KMS-11 (cell line): ENCODE results near the gene DLG2.

Source experiments
- H2AFZ ChIP-seq: fragments of 200-600 bp; sonication (generic); 2 replicates; pipeline ENCODE4 v1.6.1; 2016; ENCODE audit warnings: antibody characterized with exemption, mixed run types, low read depth
- H3K27ac ChIP-seq: fragments of 200-600 bp; sonication (generic); 2 replicates; pipeline ENCODE4 v1.6.1; 2016; ENCODE audit warnings: mild to moderate bottlenecking, mixed run types
- H3K27me3 ChIP-seq: fragments of 200-600 bp; sonication (generic); 2 replicates; pipeline ENCODE4 v1.6.1; 2017; ENCODE audit warnings: mild to moderate bottlenecking, low read depth, mixed run types, moderate library complexity; ENCODE audit not compliant: insufficient read depth
- H3K36me3 ChIP-seq: fragments of 200-600 bp; sonication (generic); 2 replicates; pipeline ENCODE4 v1.6.1; 2017; ENCODE audit warnings: mild to moderate bottlenecking, mixed run types; ENCODE audit not compliant: insufficient read depth
- H3K4me1 ChIP-seq: fragments of 200-600 bp; sonication (generic); 2 replicates; pipeline ENCODE4 v1.6.1; 2016; ENCODE audit warnings: mild to moderate bottlenecking, low read depth, mixed run types; ENCODE audit not compliant: poor library complexity, severe bottlenecking
- H3K4me2 ChIP-seq: fragments of 200-600 bp; sonication (generic); 2 replicates; pipeline ENCODE4 v1.7.0; 2016; ENCODE audit warnings: mild to moderate bottlenecking, mixed run types
- H3K4me3 ChIP-seq: fragments of 200-600 bp; sonication (generic); IDR thresholded peaks from 2 replicates; pipeline ENCODE4 v1.6.1; 2017; ENCODE audit warnings: low read depth, low read length, mixed read lengths; ENCODE audit not compliant: insufficient read depth
- H3K79me2 ChIP-seq: fragments of 200-600 bp; sonication (generic); 2 replicates; pipeline ENCODE4 v1.6.1; 2016; ENCODE audit warnings: low read depth, mixed run types; ENCODE audit not compliant: insufficient read depth
- H3K9ac ChIP-seq: fragments of 200-600 bp; sonication (generic); 2 replicates; pipeline ENCODE4 v1.6.1; 2016; ENCODE audit warnings: mild to moderate bottlenecking, mixed run types
- H4K20me1 ChIP-seq: fragments of 200-600 bp; sonication (generic); 2 replicates; pipeline ENCODE4 v1.6.1; 2016; ENCODE audit warnings: mild to moderate bottlenecking, mixed run types; ENCODE audit not compliant: insufficient read depth
- CTCF ChIP-seq: fragments of 200-600 bp; sonication (generic); conservative IDR thresholded peaks from 2 replicates; pipeline ENCODE4 v1.6.1; 2017; ENCODE audit warnings: low read depth, mild to moderate bottlenecking, antibody characterized with exemption, low read length, moderate library complexity, mixed read lengths

DLG2 gene

GRCh38 chr11:83865636-83866461 is 1761.3 kb downstream of the DLG2 start:
- no peaks in the 10 kb centered on the region for H3K4me1 ChIP-seq
- no peak overlapping the region for H3K27ac ChIP-seq
- H3K9ac ChIP-seq = no peak overlapping the region
- no peaks in the 10 kb centered on the region for H3K36me3 ChIP-seq
- no peaks in the 10 kb centered on the region for H3K27me3 ChIP-seq
- no peak overlapping the region for H3K4me3 ChIP-seq
- no peaks in the 10 kb centered on the region for H4K20me1 ChIP-seq
- H2AFZ ChIP-seq = no peak overlapping the region
- no peak overlapping the region for H3K4me2 ChIP-seq
- H3K79me2 ChIP-seq = no peaks in the 10 kb centered on the region
- no peak for TF ChIP-seq CTCF

GRCh38 chr11:83864412-83865057 is 1762.6 kb downstream of the DLG2 start:
- Histone ChIP-seq H2AFZ (no peak overlapping the region), H3K36me3 (no peaks in the 10 kb centered on the region), H3K4me3 (no peak overlapping the region)

GRCh38 chr11:83863272-83863671 is 1763.9 kb downstream of the DLG2 start:
- H3K4me1 ChIP-seq = no peaks in the 10 kb centered on the region
- H3K36me3 ChIP-seq = no peaks in the 10 kb centered on the region
- H3K9ac ChIP-seq = no peak overlapping the region
- no peaks in the 10 kb centered on the region for H3K27me3 ChIP-seq
- H4K20me1 ChIP-seq = no peaks in the 10 kb centered on the region
- H3K79me2 ChIP-seq = no peaks in the 10 kb centered on the region
- H3K27ac ChIP-seq = no peak overlapping the region
- no peak for TF ChIP-seq CTCF
- no peak overlapping the region for H2AFZ ChIP-seq
- H3K4me2 ChIP-seq = no peak overlapping the region
- H3K4me3 ChIP-seq = no peak overlapping the region

More at GRCh38 chr11:83864412-83865057, 1762.6 kb downstream of the DLG2 start:
- H3K27ac ChIP-seq = no peak overlapping the region
- no peaks in the 10 kb centered on the region for H3K4me1 ChIP-seq
- no peaks in the 10 kb centered on the region for H3K27me3 ChIP-seq
- TF ChIP-seq CTCF = no peak
- H3K9ac ChIP-seq = no peak overlapping the region
- H3K79me2 ChIP-seq = no peaks in the 10 kb centered on the region
- no peaks in the 10 kb centered on the region for H4K20me1 ChIP-seq
- H3K4me2 ChIP-seq = no peak overlapping the region

- H4K20me1 ChIP-seq = no peaks in the 10 kb centered on the region
- no peak overlapping the region for H3K4me3 ChIP-seq
- H3K36me3 ChIP-seq = no peaks in the 10 kb centered on the region
- H3K27me3 ChIP-seq = no peaks in the 10 kb centered on the region
- H3K27ac ChIP-seq = no peak overlapping the region
- no peak overlapping the region for H3K9ac ChIP-seq
- no peak overlapping the region for H2AFZ ChIP-seq
- H3K4me1 ChIP-seq = no peaks in the 10 kb centered on the region
- no peak overlapping the region for H3K4me2 ChIP-seq
- TF ChIP-seq CTCF = no peak
- no peaks in the 10 kb centered on the region for H3K79me2 ChIP-seq
Observed at GRCh38 chr11:83862691-83863090, 1764.5 kb downstream of the DLG2 start.
